Muscle of leg (tissue), 11 donors: ENCODE data around the gene OBSL1. TPM values are rescaled to one million over a fixed set of nuclear protein-coding genes. Genes with fewer than 3 reads are reported as not detected.
A peak's percentile ranks its signal among the peaks of the same experiment; 100 is the strongest.

Experiments
- DNase-seq: peaks from one replicate; pipeline ENCODE4 v3.0.0; 2013
- H3K27ac ChIP-seq: one replicate; pipeline ENCODE4 v1.5.1; 2013; ENCODE audit warnings: mild to moderate bottlenecking, low read length, control low read depth
- H3K27me3 ChIP-seq: one replicate; pipeline ENCODE4 v1.6.1; 2013; ENCODE audit warnings: low read length; ENCODE audit not compliant: control insufficient read depth, insufficient read depth
- H3K36me3 ChIP-seq: one replicate; pipeline ENCODE4 v1.6.1; 2013; ENCODE audit warnings: low read length; ENCODE audit not compliant: control insufficient read depth, insufficient read depth
- H3K4me1 ChIP-seq: one replicate; pipeline ENCODE4 v1.6.1; 2013; ENCODE audit warnings: low read length; ENCODE audit not compliant: control insufficient read depth, insufficient read depth
- H3K4me3 ChIP-seq: one replicate; pipeline ENCODE4 v1.5.1; 2013; ENCODE audit warnings: low read length, control low read depth
- H3K9me3 ChIP-seq: replicated peaks from 2 replicates; pipeline ENCODE4 v1.6.1; 2013; ENCODE audit warnings: low read depth, low read length; ENCODE audit not compliant: control insufficient read depth
- WGBS: methylation state at CpG from one replicate; pipeline ENCODE4 v1.1.5; 2013; ENCODE audit warnings: missing lambda C conversion rate; ENCODE audit not compliant: insufficient coverage; 5-methylcytosine and 5-hydroxymethylcytosine counted together
- polyA plus RNA-seq, 8 donors: library from polyadenylated mRNA; unstranded; fragments of 120-200 nt; gene quantifications; one replicate each; pipeline versions ENCODE4 v1.2.1 to v1.2.3, GENCODE V29; 2013; ENCODE audit warnings: inconsistent platforms in 1 of 8, low replicate concordance in 1 of 8; ENCODE audit not compliant: insufficient read length in 8 of 8, insufficient read depth in 1 of 8
- total RNA-seq: library from RNA; stranded (reverse); fragments of 120-200 nt; gene quantifications from one replicate; pipeline ENCODE4 v1.2.4, GENCODE V29; 2013

The OBSL1 gene
- total and polyA plus RNA-seq, 9 donors = 117 to 193 (median 156) TPM

DNA sequence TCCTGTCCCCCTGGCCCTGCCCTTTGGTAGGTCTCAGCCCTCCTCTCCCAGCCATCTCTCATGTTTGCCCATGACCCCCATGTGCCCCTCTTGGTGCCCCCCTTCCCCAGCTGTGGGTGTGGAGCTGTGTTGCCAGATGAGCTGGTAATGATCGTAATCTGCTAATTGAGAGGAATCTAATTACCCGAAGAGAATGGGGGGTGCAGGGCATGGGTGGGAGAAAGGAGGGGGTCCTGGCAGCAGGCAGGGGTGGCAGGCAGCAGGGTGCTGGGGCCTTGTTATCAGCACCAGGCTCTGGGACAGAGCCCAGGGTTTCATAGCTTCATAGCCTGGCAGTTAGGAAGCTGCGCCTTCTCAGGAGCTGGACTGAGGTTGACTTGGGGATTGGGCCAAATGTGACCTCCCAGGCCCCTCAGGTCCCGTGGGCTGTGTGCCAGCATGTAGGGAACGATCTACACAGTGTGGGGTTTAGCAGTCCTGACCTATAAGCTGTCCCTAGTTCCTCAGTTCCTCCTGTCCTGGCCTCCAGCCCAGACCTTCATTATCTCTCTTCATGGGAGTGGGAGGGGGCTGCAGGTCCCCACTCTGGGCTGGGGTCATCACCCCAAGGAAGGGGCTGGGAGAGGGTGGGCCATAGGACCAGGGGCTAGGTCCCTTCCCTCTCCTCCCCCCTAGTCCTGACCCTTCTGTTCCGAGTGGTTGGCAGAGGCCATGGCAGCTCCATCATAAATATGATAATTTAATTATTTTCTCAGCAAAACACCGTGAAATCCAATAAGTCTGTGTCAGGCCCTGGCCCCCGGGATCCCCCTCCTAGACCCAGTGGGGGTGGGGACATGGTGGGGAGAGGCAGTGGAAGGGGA is 63.5 kb downstream of the OBSL1 start:
- peaks cover 40% of the 10 kb centered on the region for H3K27me3 ChIP-seq
- no peak for DNase-seq
- H3K36me3 ChIP-seq = peaks cover 38% of the 10 kb centered on the region
- H3K9me3 ChIP-seq = no peaks in the 10 kb centered on the region
- H3K4me1 ChIP-seq = peaks cover 68% of the 10 kb centered on the region
- peak overlapping the region; percentile 55 for H3K27ac ChIP-seq
- 53% methylated on average over 3 of the region's 8 CpGs for WGBS
- H3K4me3 ChIP-seq = no peak overlapping the region

DNA sequence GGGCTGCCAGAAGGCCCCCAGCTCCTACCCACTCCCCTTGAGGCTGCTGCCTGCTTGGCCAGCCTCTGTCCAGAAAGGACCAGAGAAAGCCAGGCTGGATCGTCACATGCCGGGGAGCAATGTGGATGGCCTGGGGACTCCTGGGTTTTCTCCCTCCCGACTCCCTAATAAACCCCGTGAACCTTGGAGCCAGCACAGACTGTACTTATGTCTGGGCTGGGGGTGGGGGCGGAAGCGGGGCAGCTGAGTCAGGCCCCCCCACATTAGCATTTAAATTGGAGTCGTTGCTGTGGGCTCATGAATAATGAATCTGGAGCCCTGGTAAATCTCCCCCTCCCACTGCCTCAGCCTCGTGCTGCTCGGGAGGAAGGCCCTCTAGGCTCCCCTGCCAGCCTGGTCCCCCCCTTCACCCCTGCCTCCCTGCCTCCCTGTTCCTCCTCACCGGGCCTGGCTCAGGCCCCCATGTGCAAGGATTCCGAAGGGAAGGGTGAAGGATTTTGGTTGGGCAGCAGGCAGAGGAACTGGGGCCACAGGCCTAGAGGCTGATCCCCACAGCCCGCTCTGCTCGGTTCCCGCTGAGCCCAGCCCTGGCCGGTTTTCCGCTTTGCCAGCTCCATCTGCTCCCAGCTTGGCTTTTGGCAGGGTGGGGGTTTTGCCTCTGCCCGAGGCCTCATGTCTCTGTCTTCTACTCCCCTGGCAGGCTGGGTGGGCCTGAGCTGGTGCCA is 64.4 kb downstream of the OBSL1 start:
- peaks cover 67% of the 10 kb centered on the region for H3K4me1 ChIP-seq
- peaks cover 47% of the 10 kb centered on the region for H3K36me3 ChIP-seq
- H3K27me3 ChIP-seq = peaks cover 31% of the 10 kb centered on the region
- H3K4me3 ChIP-seq = no peak overlapping the region
- H3K27ac ChIP-seq = peak overlapping the region; percentile 69
- peak; percentile 61 for DNase-seq
- H3K9me3 ChIP-seq = no peaks in the 10 kb centered on the region
- 34% methylated on average over 5 of the region's 17 CpGs for WGBS

GRCh38 chr2:219506153-219506801 is 65.1 kb downstream of the OBSL1 start:
- DNase-seq = no peak
- Histone ChIP-seq H3K27ac (peak overlapping the region; percentile 69), H3K4me3 (no peak overlapping the region), H3K36me3 (peaks cover 54% of the 10 kb centered on the region), H3K9me3 (no peaks in the 10 kb centered on the region), H3K4me1 (peaks cover 67% of the 10 kb centered on the region), H3K27me3 (peaks cover 26% of the 10 kb centered on the region)
- 71% methylated on average over 23 of the region's 23 CpGs for WGBS

GRCh38 chr2:219505585-219505984 is 65.8 kb downstream of the OBSL1 start:
- H3K36me3 ChIP-seq = peaks cover 55% of the 10 kb centered on the region
- WGBS = 91% methylated on average over 5 of the region's 9 CpGs
- no peak overlapping the region for H3K27ac ChIP-seq
- peaks cover 19% of the 10 kb centered on the region for H3K27me3 ChIP-seq
- H3K4me3 ChIP-seq = no peak overlapping the region
- peaks cover 65% of the 10 kb centered on the region for H3K4me1 ChIP-seq
- DNase-seq = no peak
- no peaks in the 10 kb centered on the region for H3K9me3 ChIP-seq

DNA sequence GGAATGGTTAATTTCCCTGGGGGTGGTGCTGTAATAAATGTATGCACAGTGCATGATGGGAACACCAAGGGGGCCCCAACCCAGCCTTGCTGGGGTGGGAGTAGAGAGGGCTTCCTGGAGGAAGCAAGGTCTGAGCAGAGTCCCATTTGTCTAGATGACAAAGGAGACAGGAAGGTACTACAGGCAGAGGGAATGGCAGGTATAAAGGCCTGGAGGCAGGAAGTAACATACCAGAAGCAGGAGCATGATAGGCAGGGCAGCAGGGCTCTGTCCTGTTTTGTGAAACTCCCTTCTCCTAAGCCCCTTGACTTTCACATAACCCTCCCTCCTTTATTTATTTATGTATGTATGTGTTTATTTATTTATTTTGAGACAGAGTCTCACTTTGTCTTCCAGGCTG is 68.7 kb downstream of the OBSL1 start:
- no peak overlapping the region for H3K27ac ChIP-seq
- H3K9me3 ChIP-seq = no peaks in the 10 kb centered on the region
- H3K4me1 ChIP-seq = peaks cover 59% of the 10 kb centered on the region
- no peak overlapping the region for H3K4me3 ChIP-seq
- H3K27me3 ChIP-seq = peaks cover 5% of the 10 kb centered on the region
- DNase-seq = no peak
- peaks cover 55% of the 10 kb centered on the region for H3K36me3 ChIP-seq

GRCh38 chr2:219501849-219502248 is 69.5 kb downstream of the OBSL1 start:
- Histone ChIP-seq H3K27ac (no peak overlapping the region), H3K27me3 (peaks cover 12% of the 10 kb centered on the region), H3K4me1 (peaks cover 59% of the 10 kb centered on the region), H3K9me3 (no peaks in the 10 kb centered on the region), H3K36me3 (peaks cover 53% of the 10 kb centered on the region), H3K4me3 (no peak overlapping the region)
- 93% methylated on average over 14 of the region's 14 CpGs for WGBS
- no peak for DNase-seq

Other genes with a start within 250 kb of the OBSL1 start
- not detected for gene RESP18, start 238.8 kb downstream of the OBSL1 start, total RNA-seq
- gene RESP18, start 238.8 kb downstream of the OBSL1 start, polyA plus RNA-seq = not detected
- 24.5 TPM for gene DNPEP, start 183.6 kb downstream of the OBSL1 start, total RNA-seq
- 10 to 100 TPM; 28.6 to 48.5 (median 39.7) TPM for gene DNPEP, start 183.6 kb downstream of the OBSL1 start, polyA plus RNA-seq
- gene DES, start 153.2 kb downstream of the OBSL1 start, total RNA-seq = 2,854 TPM
- 1,000 to 10,000 TPM; 2,139 to 4,335 (median 3,881) TPM for gene DES, start 153.2 kb downstream of the OBSL1 start, polyA plus RNA-seq
- 176 TPM for gene SPEG, start 136.7 kb downstream of the OBSL1 start, total RNA-seq
- gene SPEG, start 136.7 kb downstream of the OBSL1 start, polyA plus RNA-seq = 100 to 1,000 TPM in 5 of 8 donors, 10 to 100 TPM in 3; 66.5 to 177 (median 143) TPM
- 28.7 TPM for gene GMPPA, start 72.6 kb downstream of the OBSL1 start, total RNA-seq
- 10 to 100 TPM; 23.4 to 34.3 (median 27.4) TPM for gene GMPPA, start 72.6 kb downstream of the OBSL1 start, polyA plus RNA-seq
- gene ASIC4, start 57.1 kb downstream of the OBSL1 start, total RNA-seq = 0.44 TPM
- under 1 TPM; 0.12 to 0.51 (median 0.34) TPM for gene ASIC4, start 57.1 kb downstream of the OBSL1 start, polyA plus RNA-seq
- gene CHPF, start 27.7 kb downstream of the OBSL1 start, total RNA-seq = 58.8 TPM
- gene CHPF, start 27.7 kb downstream of the OBSL1 start, polyA plus RNA-seq = 10 to 100 TPM; 46.1 to 74.6 (median 64.6) TPM
- 1.2 TPM for gene TMEM198, start 27.5 kb downstream of the OBSL1 start, total RNA-seq
- gene TMEM198, start 27.5 kb downstream of the OBSL1 start, polyA plus RNA-seq = 1 to 10 TPM; 2.6 to 4.6 (median 3.1) TPM
- 0.27 TPM for gene INHA, start 771 bp upstream of the OBSL1 start, total RNA-seq
- 1 to 10 TPM in 1 of 8 donors, under 1 TPM in 7; 0.26 to 1.3 (median 0.84) TPM for gene INHA, start 771 bp upstream of the OBSL1 start, polyA plus RNA-seq
- 12.7 TPM for gene STK11IP, start 26.3 kb upstream of the OBSL1 start, total RNA-seq
- gene STK11IP, start 26.3 kb upstream of the OBSL1 start, polyA plus RNA-seq = 10 to 100 TPM; 13.3 to 23.8 (median 19.2) TPM
- 5.5 TPM for gene SLC4A3, start 56.1 kb upstream of the OBSL1 start, total RNA-seq
- gene SLC4A3, start 56.1 kb upstream of the OBSL1 start, polyA plus RNA-seq = 10 to 100 TPM in 6 of 8 donors, 1 to 10 TPM in 2; 8.3 to 15.9 (median 11.5) TPM